Fibroblast of the aortic adventitia (primary cell): Measurements from ENCODE around the gene TTYH3. TPM values are rescaled to one million over a fixed set of nuclear protein-coding genes. Genes with fewer than 3 reads are reported as not detected.

ENCODE experiments used
- DNase-seq: peaks from one replicate; pipeline ENCODE4 v3.0.0-alpha.2; 2010; ENCODE audit warnings: low read depth
- H3K4me3 ChIP-seq: 2 replicates; pipeline ENCODE4 v1.5.1; 2011; ENCODE audit warnings: low read depth, mild to moderate bottlenecking, control low read depth, low read length, moderate library complexity
- total RNA-seq: library from RNA; depleted of rRNA; stranded (reverse); fragments of >200 nt; gene quantifications from 2 replicates; pipeline ENCODE4 v1.2.3, GENCODE V29; 2012; ENCODE audit warnings: low replicate concordance
- TF ChIP-seq, protein P1 (sequence below): IDR thresholded peaks from 2 replicates; pipeline ENCODE4 v1.5.1; 2011; ENCODE audit warnings: mild to moderate bottlenecking, low read length, control low read depth, inconsistent platforms; ENCODE audit not compliant: insufficient read depth

TTYH3 gene
- total RNA-seq, 1 donor = 27.9 TPM

DNA sequence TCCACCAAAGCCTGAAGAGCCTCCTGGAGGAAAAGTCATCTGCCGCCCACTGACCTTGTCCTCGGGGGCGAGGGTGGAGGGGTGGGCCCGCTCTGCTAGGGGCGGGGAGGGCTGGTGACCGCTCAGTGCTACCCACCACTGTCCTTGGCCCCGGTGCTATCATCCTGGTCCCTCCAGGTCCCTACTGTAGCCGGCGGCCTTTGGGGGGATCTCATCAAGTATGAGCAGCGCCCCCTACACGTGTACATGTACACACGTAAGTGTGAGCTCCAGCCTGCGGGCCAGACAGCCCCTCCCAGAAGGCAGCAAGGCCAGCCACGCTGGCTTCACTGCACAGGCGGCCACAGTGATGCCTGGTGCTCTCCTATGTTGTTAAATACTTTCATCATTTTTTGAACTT is 19.6 kb downstream of the TTYH3 start:
- DNase-seq = no peak
- TF ChIP-seq, protein P1, sequence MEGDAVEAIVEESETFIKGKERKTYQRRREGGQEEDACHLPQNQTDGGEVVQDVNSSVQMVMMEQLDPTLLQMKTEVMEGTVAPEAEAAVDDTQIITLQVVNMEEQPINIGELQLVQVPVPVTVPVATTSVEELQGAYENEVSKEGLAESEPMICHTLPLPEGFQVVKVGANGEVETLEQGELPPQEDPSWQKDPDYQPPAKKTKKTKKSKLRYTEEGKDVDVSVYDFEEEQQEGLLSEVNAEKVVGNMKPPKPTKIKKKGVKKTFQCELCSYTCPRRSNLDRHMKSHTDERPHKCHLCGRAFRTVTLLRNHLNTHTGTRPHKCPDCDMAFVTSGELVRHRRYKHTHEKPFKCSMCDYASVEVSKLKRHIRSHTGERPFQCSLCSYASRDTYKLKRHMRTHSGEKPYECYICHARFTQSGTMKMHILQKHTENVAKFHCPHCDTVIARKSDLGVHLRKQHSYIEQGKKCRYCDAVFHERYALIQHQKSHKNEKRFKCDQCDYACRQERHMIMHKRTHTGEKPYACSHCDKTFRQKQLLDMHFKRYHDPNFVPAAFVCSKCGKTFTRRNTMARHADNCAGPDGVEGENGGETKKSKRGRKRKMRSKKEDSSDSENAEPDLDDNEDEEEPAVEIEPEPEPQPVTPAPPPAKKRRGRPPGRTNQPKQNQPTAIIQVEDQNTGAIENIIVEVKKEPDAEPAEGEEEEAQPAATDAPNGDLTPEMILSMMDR = no peak
- no peak overlapping the region for H3K4me3 ChIP-seq

DNA sequence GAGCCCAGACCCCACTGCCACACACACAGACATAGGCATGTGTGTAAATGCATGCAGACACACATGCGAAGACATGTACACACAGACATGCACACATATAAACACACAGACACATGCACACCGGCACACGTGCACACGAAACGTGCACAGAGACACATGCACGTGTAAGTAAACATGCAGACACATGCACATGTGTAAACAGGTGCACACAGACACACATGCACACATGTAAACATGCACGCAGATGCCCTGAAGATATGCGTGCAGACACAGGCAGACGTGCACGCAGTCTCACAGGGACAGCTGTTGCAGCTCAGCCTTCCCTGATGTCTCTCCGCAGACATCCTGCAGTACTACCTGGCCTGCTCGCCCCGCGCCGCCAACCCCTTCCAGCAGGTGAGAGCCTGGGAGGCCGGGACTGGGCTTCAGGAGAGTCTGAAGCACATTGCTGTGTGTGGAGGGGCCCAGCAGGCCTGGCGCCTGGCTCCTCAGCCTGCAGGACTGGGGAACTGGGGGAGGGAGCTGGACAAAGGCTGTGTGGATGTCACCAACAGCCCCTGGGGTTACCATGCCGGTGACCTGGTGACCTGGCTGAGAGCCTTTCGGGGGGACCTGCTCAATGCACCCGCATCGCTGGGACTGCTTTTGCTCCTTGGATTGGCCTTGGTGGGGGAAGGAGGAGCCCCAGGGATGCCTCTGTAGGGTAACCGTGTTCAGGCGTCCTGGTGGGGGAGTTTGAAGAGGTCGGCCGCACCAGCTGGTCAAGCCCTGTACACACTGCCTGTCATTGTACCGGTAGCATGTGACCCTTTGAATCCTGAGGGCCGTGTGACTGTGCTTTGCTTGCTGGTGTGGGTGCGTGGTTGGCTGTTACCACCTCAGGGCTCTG is 20.3 kb downstream of the TTYH3 start:
- no peak for DNase-seq
- TF ChIP-seq, protein P1 = no peak
- no peak overlapping the region for H3K4me3 ChIP-seq

DNA sequence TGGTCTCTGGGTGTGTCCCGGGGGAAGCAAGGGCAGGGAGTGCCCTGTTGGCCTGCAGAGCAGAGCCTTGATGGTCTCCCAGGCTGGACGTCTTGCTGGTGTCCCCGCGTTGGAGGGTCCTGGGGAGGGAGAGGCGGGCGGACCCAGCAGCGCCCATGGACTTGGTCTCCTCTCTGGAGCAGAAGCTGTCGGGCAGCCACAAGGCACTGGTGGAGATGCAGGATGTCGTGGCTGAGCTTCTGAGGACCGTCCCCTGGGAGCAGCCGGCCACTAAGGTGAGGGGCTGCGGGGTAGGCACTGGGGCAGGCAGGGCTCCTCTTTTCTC is 20.9 kb downstream of the TTYH3 start:
- TF ChIP-seq, protein P1 = no peak
- H3K4me3 ChIP-seq = no peak overlapping the region
- no peak for DNase-seq

DNA sequence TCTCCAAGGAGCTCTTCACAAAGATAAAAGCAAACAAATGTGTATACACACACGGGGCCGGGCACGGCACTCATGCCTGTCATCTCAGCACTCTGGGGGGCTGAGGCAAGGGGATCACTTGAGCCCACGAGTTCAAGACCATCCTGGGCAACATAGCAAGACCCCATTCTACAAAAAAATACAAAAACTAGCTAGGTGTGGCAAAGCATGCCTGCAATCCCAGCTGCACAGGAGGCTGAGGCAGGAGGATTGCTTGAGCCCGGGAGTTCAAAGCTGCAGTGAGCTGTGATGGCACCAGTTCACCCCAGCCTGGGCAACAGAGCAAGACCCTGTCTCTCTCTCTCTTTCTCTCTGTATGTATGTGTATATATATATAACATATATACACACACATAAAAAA is 22.3 kb downstream of the TTYH3 start:
- DNase-seq = no peak
- TF ChIP-seq, protein P1 = no peak
- H3K4me3 ChIP-seq = no peak overlapping the region

DNA sequence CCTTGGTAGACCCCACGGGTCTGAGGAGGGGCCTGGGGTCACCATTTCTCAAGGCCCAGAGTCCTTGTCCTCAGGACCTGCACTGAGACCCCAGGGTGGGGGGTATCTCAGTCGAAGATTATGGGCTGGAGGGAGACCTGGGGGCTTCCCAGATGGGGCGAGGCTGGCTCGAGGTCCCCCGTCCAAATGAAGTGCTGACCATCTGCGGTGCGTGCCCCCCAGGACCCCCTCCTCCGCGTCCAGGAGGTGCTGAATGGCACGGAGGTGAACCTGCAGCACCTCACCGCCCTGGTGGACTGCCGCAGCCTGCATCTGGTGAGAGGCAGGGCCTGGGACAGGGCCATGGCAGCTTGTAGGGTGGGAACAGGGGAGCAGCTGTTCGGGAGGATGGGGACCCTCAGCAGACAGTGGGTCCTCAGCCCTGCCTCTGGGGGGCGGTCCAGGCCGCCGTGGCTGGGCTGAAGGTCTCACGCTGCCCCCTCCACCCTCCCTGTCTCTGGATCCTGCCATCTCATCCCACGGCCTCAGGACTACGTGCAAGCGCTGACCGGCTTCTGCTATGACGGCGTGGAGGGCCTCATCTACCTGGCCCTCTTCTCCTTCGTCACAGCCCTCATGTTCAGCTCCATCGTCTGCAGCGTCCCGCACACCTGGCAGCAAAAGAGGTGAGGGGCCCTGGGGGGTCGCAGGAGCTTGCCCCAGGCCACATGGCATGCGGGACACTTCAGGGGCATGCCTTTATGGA is 24.3 kb downstream of the TTYH3 start:
- DNase-seq = no peak
- TF ChIP-seq, protein P1 = no peak
- H3K4me3 ChIP-seq = no peak overlapping the region

GRCh38 chr7:2657208-2657607 is 25.4 kb downstream of the TTYH3 start:
- DNase-seq = no peak
- TF ChIP-seq, protein P1 = no peak
- H3K4me3 ChIP-seq = no peak overlapping the region
